Psoas muscle (tissue), 8 donors: ENCODE results near the gene PELI3. TPM values are rescaled to one million over a fixed set of nuclear protein-coding genes. Genes with fewer than 3 reads are reported as not detected.

Source experiments
- ATAC-seq, 4 donors: fragments of 200-7000 bp; cut with Tn5 transposase; one replicate each; pipeline ENCODE4 v1.9.1; 2020; ENCODE audit warnings: moderate library complexity in 3 of 4, mild to moderate bottlenecking in 2 of 4
- DNase-seq, 2 donors: peaks; one replicate each; pipeline ENCODE4 v3.0.0-alpha.2; 2020
- H3K27ac ChIP-seq: fragments of 200-600 bp; one replicate; pipeline ENCODE4 v1.8.0; 2022
- H3K27me3 ChIP-seq, 3 donors: fragments of 200-600 bp in 1 of 3; one replicate each; pipeline versions ENCODE4 v1.6.1 to v1.8.0; 2013 to 2022; ENCODE audit warnings: low read length in 2 of 3, mild to moderate bottlenecking in 2 of 3, moderate library complexity in 1 of 3; ENCODE audit not compliant: insufficient read depth in 3 of 3
- H3K36me3 ChIP-seq, 2 donors: fragments of 200-600 bp in 1 of 2; one replicate each; pipeline versions ENCODE4 v1.6.1 to v1.8.0; 2013 to 2022; ENCODE audit warnings: low read depth in 1 of 2, mild to moderate bottlenecking in 1 of 2, moderate library complexity in 1 of 2; ENCODE audit not compliant: insufficient read depth in 1 of 2
- H3K4me1 ChIP-seq: fragments of 200-600 bp; one replicate; pipeline ENCODE4 v1.8.0; 2022
- H3K4me3 ChIP-seq: fragments of 200-600 bp; one replicate; pipeline ENCODE4 v1.8.0; 2022; ENCODE audit warnings: mild to moderate bottlenecking
- H3K9me3 ChIP-seq: fragments of 200-600 bp; one replicate; pipeline ENCODE4 v1.8.0; 2022
- CTCF ChIP-seq: fragments of 200-600 bp; IDR thresholded peaks from one replicate; pipeline ENCODE4 v1.8.0; 2022; ENCODE audit warnings: antibody characterized with exemption
- WGBS, 3 donors: extraction: QIAGEN DNeasy Blood & Tissue Kit; methylation state at CpG; one replicate each; pipeline versions ENCODE4 v1.1.6 to v1.1.7; 2013; 5-methylcytosine and 5-hydroxymethylcytosine counted together
- intact Hi-C, 2 donors: fragments of 100-400 bp; cut with DNase I; formaldehyde crosslinking; loops; one replicate each; pipeline versions ENCODE4 v1.11.0 to v1.14.2; 2022
- polyA plus RNA-seq, 3 donors: library from polyadenylated mRNA; stranded (reverse); fragments of 200-250 nt; gene quantifications; one replicate each; pipeline ENCODE4 v1.2.3, GENCODE V29; 2013
- total RNA-seq, 4 donors: library from RNA; stranded (reverse); fragmentation: NEBNext Ultra II Directional in 2 of 4; extraction: Animal tissue kit (Norgen Biotek cat#: 25700) in 2 of 4; gene quantifications; one replicate each; pipeline versions ENCODE4 v1.2.1 to v1.2.4, GENCODE V29; 2021 to 2023
- donor health status: healthy with polysubstance abuse.
- donor health status: DM: no; HTN: no; CAD: no; lungs with moderate emphysema.
- donor health status: Bipolar disorder and iron deficiency.
- donor health status: healthy.
- donor health status: DM: yes; HTN: yes; CAD: no.
- donor health status: DM: no; HTN: no; CAD: no.
- donor health status: DM: no; HTN: no; CAD: no.
- donor health status: DM: yes; HTN: yes; CAD: no.

The PELI3 gene
- total and polyA plus RNA-seq, 7 donors, result 3.1 to 46.8 (median 13.3) TPM

GRCh38 chr11:66489636-66490035 is 22.9 kb downstream of the PELI3 start:
- Histone ChIP-seq H3K27me3 (no peaks in the 10 kb centered on the region), H3K4me1 (no peaks in the 10 kb centered on the region), H3K36me3 (peaks cover 5 to 95% of the 10 kb centered on the region in 2 donors), H3K9me3 (no peaks in the 10 kb centered on the region), H3K4me3 (no peak overlapping the region), H3K27ac (no peak overlapping the region)
- intact Hi-C loops, result no loop called here
- ATAC-seq (no peak), DNase-seq (peak in 1 of 2 donors; percentile 43)
- no peak for TF ChIP-seq CTCF
- WGBS, 3 donors, result 66 to 72% (median 70%) methylated on average over 7 of the region's 7 CpGs

GRCh38 chr11:66491315-66491935 is 24.7 kb downstream of the PELI3 start:
- peak; percentile 15 for TF ChIP-seq CTCF
- Histone ChIP-seq H3K4me1 (no peaks in the 10 kb centered on the region), H3K4me3 (no peak overlapping the region), H3K27me3 (no peaks in the 10 kb centered on the region), H3K36me3 (peaks cover 5 to 96% of the 10 kb centered on the region in 2 donors), H3K27ac (no peak overlapping the region), H3K9me3 (no peaks in the 10 kb centered on the region)
- no peak for DNase-seq
- ATAC-seq, result no peak
- intact Hi-C loops, result no loop called here
- WGBS, 3 donors, result 69 to 74% (median 71%) methylated on average over 17 to 20 of the region's 20 CpGs

GRCh38 chr11:66492161-66492865 is 25.6 kb downstream of the PELI3 start:
- WGBS, 3 donors, result 85 to 91% (median 85%) methylated on average over 10 of the region's 10 CpGs
- no peaks in the 10 kb centered on the region for H3K9me3 ChIP-seq
- no peaks in the 10 kb centered on the region for H3K27me3 ChIP-seq
- no peak for TF ChIP-seq CTCF
- no peaks in the 10 kb centered on the region for H3K4me1 ChIP-seq
- H3K27ac ChIP-seq, result no peak overlapping the region
- DNase-seq (peak in 1 of 2 donors; percentile 26), ATAC-seq (no peak)
- peaks cover 5 to 96% of the 10 kb centered on the region in 2 donors for H3K36me3 ChIP-seq
- intact Hi-C loops, result no loop called here
- no peak overlapping the region for H3K4me3 ChIP-seq

GRCh38 chr11:66493130-66493529 is 26.4 kb downstream of the PELI3 start:
- peak in 1 of 2 donors; percentile 24 for DNase-seq
- H3K4me1 ChIP-seq, result no peaks in the 10 kb centered on the region
- no peaks in the 10 kb centered on the region for H3K9me3 ChIP-seq
- no peak for TF ChIP-seq CTCF
- intact Hi-C loops, result no loop called here
- no peak overlapping the region for H3K4me3 ChIP-seq
- H3K36me3 ChIP-seq, result peaks cover 5 to 96% of the 10 kb centered on the region in 2 donors
- no peak for ATAC-seq
- no peaks in the 10 kb centered on the region for H3K27me3 ChIP-seq
- 94 to 96% (median 95%) methylated on average over 10 of the region's 10 CpGs for WGBS, 3 donors
- H3K27ac ChIP-seq, result no peak overlapping the region
